Adrenal gland (tissue), 12 donors: ENCODE measurements around the gene EVA1C. TPM values are rescaled to one million over a fixed set of nuclear protein-coding genes. Genes with fewer than 3 reads are reported as not detected.

Experiments used
- DNase-seq, 7 donors: peaks; one replicate each; pipeline ENCODE4 v3.0.0-alpha.2; 2019 to 2020
- H3K27ac ChIP-seq, 5 donors: fragments of 200-600 bp; sonication (generic) in 4 of 5; 1 replicate in 3 of 5; 2 replicates in 2 of 5; pipeline versions ENCODE4 v1.5.1 to v1.8.0; 2016 to 2020; ENCODE audit warnings: mild to moderate bottlenecking in 1 of 5
- H3K27me3 ChIP-seq: fragments of 200-600 bp; 2 replicates; pipeline ENCODE4 v1.8.0; 2021
- H3K36me3 ChIP-seq, 2 donors: fragments of 200-600 bp; replicated peaks in 1 of 2; 1 replicate in 1 of 2; 2 replicates in 1 of 2; pipeline versions ENCODE4 v1.5.1 to v1.8.0; 2018 to 2022
- H3K4me1 ChIP-seq, 2 donors: fragments of 200-600 bp; replicated peaks in 1 of 2; 1 replicate in 1 of 2; 2 replicates in 1 of 2; pipeline versions ENCODE4 v1.5.1 to v1.8.0; 2018 to 2021
- H3K4me3 ChIP-seq, 4 donors: fragments of 200-600 bp; sonication (generic) in 3 of 4; one replicate each; pipeline ENCODE4 v1.5.1; 2016 to 2018
- H3K9me3 ChIP-seq, 3 donors: fragments of 200-600 bp; sonication (generic) in 1 of 3; replicated peaks in 1 of 3; 1 replicate in 2 of 3; 2 replicates in 1 of 3; pipeline versions ENCODE4 v1.5.1 to v1.8.0; 2016 to 2021
- CTCF ChIP-seq, 6 experiments: fragments of 450-650 bp in 4 of 6; fragments of 200-600 bp in 2 of 6; sonication (generic) in 1 of 6; IDR thresholded peaks; 1 replicate in 5 of 6; 2 replicates in 1 of 6; pipeline versions ENCODE4 v1.5.1 to v1.8.0; 2016 to 2021; ENCODE audit warnings: antibody characterized with exemption in 6 of 6, mild to moderate bottlenecking in 2 of 6, moderate library complexity in 1 of 6
- POLR2A ChIP-seq, 2 donors: fragments of 450-650 bp; IDR thresholded peaks; one replicate each; pipeline ENCODE4 v1.6.1; 2017; ENCODE audit warnings: antibody characterized with exemption in 2 of 2, mild to moderate bottlenecking in 2 of 2, moderate library complexity in 1 of 2
- WGBS, 4 donors: extraction: QIAGEN DNeasy Blood & Tissue Kit in 2 of 4; methylation state at CpG; one replicate each; pipeline versions ENCODE4 v1.1.5 to v1.1.7; 2013 to 2017; 5-methylcytosine and 5-hydroxymethylcytosine counted together
- intact Hi-C, 2 donors: fragments of 100-400 bp; cut with DNase I; formaldehyde crosslinking; loops; one replicate each; pipeline versions ENCODE4 v1.14.1 to v1.15.0; 2022 to 2023
- polyA plus RNA-seq, 3 donors: library from polyadenylated mRNA; stranded (reverse); fragments of 200-250 nt in 2 of 3; fragments of 350-450 nt in 1 of 3; fragmentation: Illumina TruSeq in 1 of 3; extraction: RNeasy Lipid Tissue Mini Kit (QIAGEN cat#74804) in 1 of 3; gene quantifications; one replicate each; pipeline ENCODE4 v1.2.3, GENCODE V29; 2013 to 2014
- total RNA-seq, 9 donors: library from RNA; depleted of rRNA in 4 of 9; stranded (reverse); fragments of >200 nt in 4 of 9; fragments of 120-200 nt in 1 of 9; fragmentation: NEBNext Ultra II Directional in 1 of 9; extraction: Animal tissue kit (Norgen Biotek cat#: 25700) in 1 of 9; gene quantifications; one replicate each; pipeline versions ENCODE4 v1.1.0 to v1.2.4, GENCODE V29; 2013 to 2023
- donor health status: healthy with polysubstance abuse.
- donor health status: Bipolar disorder and iron deficiency.
- donor health status: DM: yes; HTN: yes; CAD: no.
- donor health status: DM: no; HTN: no; CAD: no.
- donor health status: DM: no; HTN: no; CAD: no.
- donor health status: DM: yes; HTN: yes; CAD: no.

The EVA1C gene
- total and polyA plus RNA-seq, 12 donors = 0.94 to 33.2 (median 12.1) TPM

DNA sequence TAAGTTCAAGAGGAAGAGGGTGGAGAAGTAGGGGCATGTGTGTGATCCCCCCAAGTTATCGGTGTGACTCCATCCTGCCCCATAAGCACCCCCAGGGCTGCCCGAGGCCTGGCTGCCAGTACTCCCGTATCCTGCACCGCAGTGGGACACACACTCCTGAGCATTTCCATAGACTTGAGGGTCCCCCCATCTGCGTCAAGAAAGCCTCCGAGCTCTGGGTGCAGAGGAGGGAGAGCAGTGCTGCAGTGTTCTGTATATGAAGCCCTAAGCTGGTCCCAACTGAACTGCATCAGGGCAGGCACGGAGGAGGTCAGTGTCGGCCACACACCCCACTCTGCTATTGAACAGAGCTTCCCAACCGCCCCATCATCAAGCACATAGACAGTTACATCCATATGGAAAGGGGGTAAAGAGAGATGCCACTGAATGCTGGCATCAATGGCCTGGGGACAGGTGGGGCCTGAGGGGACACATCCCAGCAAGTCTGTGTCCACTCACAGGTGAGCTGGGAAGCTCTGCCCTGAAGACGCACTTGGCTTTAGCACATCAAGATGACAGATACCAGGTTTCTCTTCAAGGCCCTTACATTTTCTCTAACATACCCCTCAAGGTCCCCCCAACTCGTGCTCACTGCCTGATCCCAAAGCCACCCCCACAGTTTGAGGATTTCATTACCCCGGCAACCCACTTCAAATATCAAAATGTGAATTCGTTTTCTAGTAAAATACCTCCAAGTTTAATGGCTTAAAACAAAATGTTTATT lies 64.3 kb downstream of the EVA1C start:
- peaks cover 0 to 7% of the 10 kb centered on the region in 2 donors for H3K4me1 ChIP-seq
- no peaks in the 10 kb centered on the region for H3K27me3 ChIP-seq
- no peak for DNase-seq
- TF ChIP-seq POLR2A (IDR thresholded peaks at IDR 0.05) = no peak
- H3K27ac ChIP-seq = no peak overlapping the region
- no peaks in the 10 kb centered on the region for H3K36me3 ChIP-seq
- no peak overlapping the region for H3K4me3 ChIP-seq
- no peaks in the 10 kb centered on the region for H3K9me3 ChIP-seq
- intact Hi-C loops = no loop called here
- WGBS, 4 donors = 91 to 96% (median 93%) methylated on average over 9 to 13 of the region's 13 CpGs

DNA sequence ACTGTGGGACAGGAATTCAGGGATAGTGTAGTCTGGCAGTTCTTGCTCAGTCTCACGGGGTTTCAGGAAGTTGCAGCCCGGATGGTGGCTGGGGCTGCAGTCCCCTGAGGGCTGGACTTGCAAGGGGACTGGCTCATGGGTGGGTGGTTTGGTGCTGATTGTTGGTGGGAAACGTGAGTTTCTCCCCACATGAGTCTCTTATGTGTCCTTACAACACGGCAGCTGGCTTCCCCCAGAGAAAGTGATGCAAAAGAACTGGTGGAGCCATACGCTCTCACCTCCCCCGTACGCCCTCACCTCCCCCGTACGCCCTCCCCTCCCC lies 64.9 kb downstream of the EVA1C start:
- WGBS, 4 donors = 81 to 90% (median 85%) methylated on average over 3 to 9 of the region's 9 CpGs
- no peaks in the 10 kb centered on the region for H3K36me3 ChIP-seq
- H3K27me3 ChIP-seq = no peaks in the 10 kb centered on the region
- no peaks in the 10 kb centered on the region for H3K9me3 ChIP-seq
- no peak overlapping the region for H3K27ac ChIP-seq
- intact Hi-C loops = no loop called here
- no peak overlapping the region for H3K4me3 ChIP-seq
- H3K4me1 ChIP-seq = peaks cover 0 to 7% of the 10 kb centered on the region in 2 donors
- TF ChIP-seq CTCF (IDR thresholded peaks at IDR 0.05) (no peak), POLR2A (IDR thresholded peaks at IDR 0.05) (no peak)
- DNase-seq = no peak

GRCh38 chr21:32481875-32482408 lies 69.4 kb downstream of the EVA1C start:
- Histone ChIP-seq H3K36me3 (no peaks in the 10 kb centered on the region), H3K27me3 (no peaks in the 10 kb centered on the region), H3K9me3 (no peaks in the 10 kb centered on the region), H3K27ac (no peak overlapping the region), H3K4me3 (no peak overlapping the region), H3K4me1 (no peaks in the 10 kb centered on the region)
- no peak for DNase-seq
- intact Hi-C loops = no loop called here
- no peak for TF ChIP-seq POLR2A (IDR thresholded peaks at IDR 0.05)
- TF ChIP-seq CTCF (IDR thresholded peaks at IDR 0.05) = no peak
- 83 to 93% (median 87%) methylated on average over 8 to 9 of the region's 9 CpGs for WGBS, 4 donors

DNA sequence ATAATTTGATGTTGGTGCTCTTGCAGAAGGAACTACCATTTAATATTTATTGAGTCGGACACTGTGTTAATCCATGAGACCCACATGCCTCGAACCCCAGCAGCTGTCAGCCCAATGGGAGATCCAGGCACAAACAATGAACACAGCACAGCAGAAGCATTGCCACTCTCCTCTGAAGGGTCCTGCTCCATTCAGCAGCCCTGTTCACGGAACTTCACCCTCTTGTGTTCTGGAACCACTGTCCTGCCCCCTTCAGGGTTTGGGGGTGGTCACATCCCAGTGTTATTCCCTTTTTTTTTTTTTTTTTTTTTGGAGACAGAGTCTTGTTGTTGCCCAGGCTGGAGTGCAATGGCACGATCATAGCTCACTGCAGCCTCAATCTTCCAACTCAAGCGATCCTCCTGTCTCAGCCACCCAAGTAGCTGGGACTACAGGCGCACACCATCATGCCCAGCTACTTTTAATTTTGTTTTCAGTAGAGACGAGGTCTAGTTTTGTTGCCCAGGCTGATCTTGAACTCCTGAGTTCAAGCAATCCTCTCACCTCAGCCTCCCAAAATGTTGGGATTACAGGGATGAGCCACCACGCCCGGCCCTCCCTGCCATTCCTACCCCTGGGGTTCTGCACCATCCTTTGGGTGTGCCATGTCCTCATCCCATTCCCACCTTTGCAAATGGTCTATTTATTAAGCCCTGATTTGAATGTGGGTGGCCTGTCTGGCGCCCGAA lies 70.2 kb downstream of the EVA1C start:
- no peaks in the 10 kb centered on the region for H3K27me3 ChIP-seq
- H3K4me3 ChIP-seq = no peak overlapping the region
- no peak overlapping the region for H3K27ac ChIP-seq
- no peaks in the 10 kb centered on the region for H3K4me1 ChIP-seq
- no peak for DNase-seq
- H3K36me3 ChIP-seq = no peaks in the 10 kb centered on the region
- no peak for TF ChIP-seq POLR2A (IDR thresholded peaks at IDR 0.05)
- TF ChIP-seq CTCF (IDR thresholded peaks at IDR 0.05) = no peak
- intact Hi-C loops = no loop called here
- WGBS, 4 donors = 86 to 93% (median 87%) methylated on average over 11 of the region's 11 CpGs
- H3K9me3 ChIP-seq = no peaks in the 10 kb centered on the region
